ENCODE data around the gene C8B.

DNA sequence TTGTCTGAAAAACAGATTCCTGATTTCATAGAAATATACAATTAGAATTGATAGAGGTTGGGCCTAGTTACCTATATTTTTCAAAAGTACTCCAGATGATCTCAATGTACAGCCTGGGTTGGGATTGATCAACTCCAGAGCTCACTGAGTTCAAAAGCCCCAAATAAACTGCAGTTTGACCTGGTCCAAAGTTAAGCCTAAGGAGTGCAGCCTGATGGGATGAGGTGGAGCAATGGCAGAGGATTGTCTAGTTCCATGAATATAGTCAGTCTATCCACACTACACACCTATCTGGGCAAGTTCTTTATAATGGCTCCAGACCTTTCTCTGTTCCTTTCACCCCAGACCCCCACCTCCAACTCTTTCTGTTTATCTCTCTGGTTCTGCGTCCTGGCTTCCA lies 62.0 kb downstream of the C8B start:
- TF ChIP-seq ZNF501 (CRISPR knock-in tag; IDR thresholded peaks at IDR 0.05) (no peak), SP4 (CRISPR knock-in tag; IDR thresholded peaks at IDR 0.05) (no peak), CHCHD3 (CRISPR knock-in tag; IDR thresholded peaks at IDR 0.05) (no peak), CTCF (CRISPR knock-in tag; IDR thresholded peaks at IDR 0.05) (no peak), USF2 (IDR thresholded peaks at IDR 0.05; ENCODE audit: low read depth, low read length) (no peak), USF2 (CRISPR knock-in tag; IDR thresholded peaks at IDR 0.05; ENCODE audit: borderline replicate concordance) (no peak), HMGXB4 (CRISPR knock-in tag; IDR thresholded peaks at IDR 0.05; ENCODE audit: borderline replicate concordance in 1 of 2, low read depth in 1 of 2) (no peak), POLR2A (IDR thresholded peaks at IDR 0.05; ENCODE audit: insufficient read depth in 1 of 2, low read depth in 2 of 2, low read length in 2 of 2) (no peak), CEBPB (IDR thresholded peaks at IDR 0.05; ENCODE audit: borderline replicate concordance, low read depth, low read length) (no peak), FOXK1 (CRISPR knock-in tag; IDR thresholded peaks at IDR 0.05; ENCODE audit: borderline replicate concordance, low read depth) (no peak), HNRNPK (IDR thresholded peaks at IDR 0.05; ENCODE audit: low read depth, low read length, poor library complexity, severe bottlenecking) (no peak), IKZF4 (CRISPR knock-in tag; IDR thresholded peaks at IDR 0.05; ENCODE audit: borderline replicate concordance, low read depth, not compliant biosample characterization) (no peak)

Data from HepG2 (cell line).